Measurements from ENCODE around the gene OTOP3. TPM values are rescaled to one million over a fixed set of nuclear protein-coding genes. Genes with fewer than 3 reads are reported as not detected.

Gene OTOP3
- total RNA-seq, 3 donors from 2014 or later (not counting 1 experiment from before 2014, with no cell fraction given), result not detected

DNA sequence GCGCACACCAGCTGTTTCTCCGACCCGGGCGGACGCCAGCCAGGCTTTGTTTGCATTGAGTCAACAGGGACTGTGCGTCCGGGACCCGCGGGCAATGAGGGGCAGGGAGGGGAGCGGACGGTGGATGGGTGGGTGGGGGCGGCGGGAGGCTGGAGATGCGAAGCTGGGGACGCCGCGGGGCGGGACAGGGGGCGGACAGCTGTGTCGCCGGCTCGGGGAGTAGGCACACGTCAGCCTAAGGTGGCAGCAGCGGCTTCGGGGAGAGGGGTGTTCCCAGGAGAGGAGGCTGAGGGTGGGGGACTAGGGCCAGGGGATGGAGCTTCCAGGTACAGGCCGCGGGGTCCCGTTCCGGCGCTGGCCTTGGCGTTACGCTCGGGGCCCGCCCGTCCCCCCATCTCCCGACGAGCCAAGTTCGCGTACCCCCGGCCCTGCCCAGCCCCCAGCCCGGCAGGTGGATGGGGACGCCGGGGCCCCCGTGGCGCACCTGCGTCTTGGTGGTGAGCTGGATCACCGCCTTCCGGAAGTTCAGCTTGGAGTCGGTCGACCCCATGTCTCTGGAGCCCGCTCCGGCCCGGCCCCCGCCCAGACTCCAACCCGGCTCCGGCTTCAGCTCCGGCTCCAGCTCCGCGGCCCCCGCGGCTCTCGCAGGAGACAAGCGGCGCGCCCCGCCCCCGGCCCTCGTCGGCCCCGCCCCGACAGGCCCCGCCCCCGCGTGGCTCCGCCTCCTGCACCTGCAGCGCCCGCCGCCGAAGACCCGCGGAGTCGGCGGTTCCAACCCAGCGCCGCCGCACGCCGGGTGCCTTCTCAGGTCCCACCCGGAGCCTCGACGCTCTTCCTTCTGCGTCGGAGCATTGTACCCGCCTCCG, 36.6 kb downstream of the OTOP3 start, which contains the start of gene HID1:
Gene HID1, minus strand, starts transcription at position 653 of the 866 bp plus-strand sequence. Its CDS starts 103 bp downstream, at position 550.
- DNase-seq (peak; percentile 55 to 87), ATAC-seq (peak; percentile 73 to 92 (median 89))
- Mint-ChIP-seq H3K4me3 (peak within 1 kb of the TSS; percentile 83), H3K36me3 (no peaks in the 10 kb centered on the region), H3K4me1 (peaks cover 6% of the 10 kb centered on the region in 2 donors), H3K9me3 (no peaks in the 10 kb centered on the region), H3K27me3 (ENCODE audit: low read depth in 2 of 2) (peaks cover 6 to 25% of the 10 kb centered on the region in 2 donors), H3K27ac (peak within 1 kb of the TSS in 1 of 2 donors; percentile 6)
- Histone ChIP-seq H3K9me3 (ENCODE audit: control insufficient read depth, insufficient read depth, low read length) (no peaks in the 10 kb centered on the region), H3K4me3 (ENCODE audit: low read length) (peak within 1 kb of the TSS; percentile 42), H3K27ac (ENCODE audit: low read length) (no peak within 1 kb of the TSS), H3K36me3 (ENCODE audit: control insufficient read depth, insufficient read depth, low read length) (no peaks in the 10 kb centered on the region), H3K4me1 (ENCODE audit: control insufficient read depth, insufficient read depth, low read length) (peaks cover 17% of the 10 kb centered on the region), H3K27me3 (ENCODE audit: control insufficient read depth, insufficient read depth, low read length) (peaks cover 23% of the 10 kb centered on the region)
- TF ChIP-seq, protein P1, sequence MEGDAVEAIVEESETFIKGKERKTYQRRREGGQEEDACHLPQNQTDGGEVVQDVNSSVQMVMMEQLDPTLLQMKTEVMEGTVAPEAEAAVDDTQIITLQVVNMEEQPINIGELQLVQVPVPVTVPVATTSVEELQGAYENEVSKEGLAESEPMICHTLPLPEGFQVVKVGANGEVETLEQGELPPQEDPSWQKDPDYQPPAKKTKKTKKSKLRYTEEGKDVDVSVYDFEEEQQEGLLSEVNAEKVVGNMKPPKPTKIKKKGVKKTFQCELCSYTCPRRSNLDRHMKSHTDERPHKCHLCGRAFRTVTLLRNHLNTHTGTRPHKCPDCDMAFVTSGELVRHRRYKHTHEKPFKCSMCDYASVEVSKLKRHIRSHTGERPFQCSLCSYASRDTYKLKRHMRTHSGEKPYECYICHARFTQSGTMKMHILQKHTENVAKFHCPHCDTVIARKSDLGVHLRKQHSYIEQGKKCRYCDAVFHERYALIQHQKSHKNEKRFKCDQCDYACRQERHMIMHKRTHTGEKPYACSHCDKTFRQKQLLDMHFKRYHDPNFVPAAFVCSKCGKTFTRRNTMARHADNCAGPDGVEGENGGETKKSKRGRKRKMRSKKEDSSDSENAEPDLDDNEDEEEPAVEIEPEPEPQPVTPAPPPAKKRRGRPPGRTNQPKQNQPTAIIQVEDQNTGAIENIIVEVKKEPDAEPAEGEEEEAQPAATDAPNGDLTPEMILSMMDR (IDR thresholded peaks at IDR 0.05), result no peak
- intact Hi-C loops (cut with micrococcal nuclease), result no loop called here
- WGBS (ENCODE audit: insufficient coverage), result 3% methylated on average over 95 of the region's 95 CpGs

DNA sequence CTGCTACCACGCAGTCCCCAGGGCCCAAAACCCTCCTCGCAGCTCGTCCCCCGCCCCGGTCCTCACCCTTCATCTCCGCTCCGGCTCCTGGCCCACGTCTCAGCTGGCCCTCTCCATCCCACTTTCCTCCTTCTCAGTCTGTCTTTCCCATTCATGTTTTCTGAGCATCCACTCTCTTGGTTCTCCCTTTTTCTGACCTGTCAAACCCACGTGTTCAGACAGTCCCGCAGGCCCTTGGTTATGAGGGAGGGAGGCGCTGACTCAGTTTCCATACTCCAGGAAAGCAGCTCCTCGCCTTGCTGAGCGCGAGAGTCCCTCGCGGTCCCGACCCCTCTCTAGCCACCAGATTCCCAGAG, 37.3 kb downstream of the OTOP3 start:
- ATAC-seq, result no peak
- peaks cover 6 to 28% of the 10 kb centered on the region in 2 donors for H3K27me3 Mint-ChIP-seq (ENCODE audit: low read depth in 2 of 2)
- TF ChIP-seq, protein P1 (IDR thresholded peaks at IDR 0.05), result no peak
- peak overlapping the region; percentile 42 for H3K4me3 ChIP-seq (ENCODE audit: low read length)
- peak overlapping the region; percentile 83 for H3K4me3 Mint-ChIP-seq
- H3K27ac ChIP-seq (ENCODE audit: low read length), result no peak overlapping the region
- intact Hi-C loops (cut with micrococcal nuclease), result no loop called here
- WGBS (ENCODE audit: insufficient coverage), result 12% methylated on average over 17 of the region's 17 CpGs
- no peaks in the 10 kb centered on the region for H3K36me3 ChIP-seq (ENCODE audit: control insufficient read depth, insufficient read depth, low read length)
- no peaks in the 10 kb centered on the region for H3K9me3 ChIP-seq (ENCODE audit: control insufficient read depth, insufficient read depth, low read length)
- H3K36me3 Mint-ChIP-seq, result no peaks in the 10 kb centered on the region
- peaks cover 23% of the 10 kb centered on the region for H3K27me3 ChIP-seq (ENCODE audit: control insufficient read depth, insufficient read depth, low read length)
- H3K27ac Mint-ChIP-seq, result peak overlapping the region in 1 of 2 donors; percentile 6
- H3K4me1 ChIP-seq (ENCODE audit: control insufficient read depth, insufficient read depth, low read length), result peaks cover 17% of the 10 kb centered on the region
- H3K4me1 Mint-ChIP-seq, result peaks cover 6% of the 10 kb centered on the region in 2 donors
- H3K9me3 Mint-ChIP-seq, result no peaks in the 10 kb centered on the region
- no peak for DNase-seq

DNA sequence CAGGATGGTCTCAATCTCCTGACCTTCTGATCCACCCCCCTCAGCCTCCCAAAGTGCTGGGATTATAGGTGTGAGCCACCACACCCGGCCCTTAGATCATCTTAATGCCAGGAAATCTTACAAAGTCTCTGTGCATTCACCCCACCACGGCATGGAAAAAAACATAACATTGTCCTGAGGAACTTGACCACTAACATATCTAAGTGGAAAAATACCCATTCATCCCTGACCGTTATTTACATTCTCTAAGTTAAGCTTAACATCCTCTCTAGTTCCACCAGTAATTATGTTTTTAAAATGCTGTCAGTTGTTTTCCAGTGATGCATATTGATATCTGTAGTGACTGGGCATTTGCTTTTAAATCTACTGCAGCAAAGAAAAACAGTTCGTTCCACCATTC, 40.2 kb downstream of the OTOP3 start:
- peaks cover 21% of the 10 kb centered on the region for H3K27me3 ChIP-seq (ENCODE audit: control insufficient read depth, insufficient read depth, low read length)
- WGBS (ENCODE audit: insufficient coverage), result 68% methylated on average over 3 of the region's 4 CpGs

More for the DNA sequence above, 40.2 kb downstream of the OTOP3 start:
- Histone ChIP-seq H3K4me1 (ENCODE audit: control insufficient read depth, insufficient read depth, low read length) (peaks cover 19% of the 10 kb centered on the region), H3K27ac (ENCODE audit: low read length) (no peak overlapping the region), H3K4me3 (ENCODE audit: low read length) (no peak overlapping the region), H3K36me3 (ENCODE audit: control insufficient read depth, insufficient read depth, low read length) (no peaks in the 10 kb centered on the region), H3K9me3 (ENCODE audit: control insufficient read depth, insufficient read depth, low read length) (no peaks in the 10 kb centered on the region)
- no peak overlapping the region for H3K27ac Mint-ChIP-seq
- no peak for ATAC-seq
- no peaks in the 10 kb centered on the region for H3K36me3 Mint-ChIP-seq
- DNase-seq, result no peak
- H3K9me3 Mint-ChIP-seq, result no peaks in the 10 kb centered on the region
- peak overlapping the region; percentile 28 for H3K4me3 Mint-ChIP-seq
- TF ChIP-seq, protein P1 (IDR thresholded peaks at IDR 0.05), result no peak
- peaks cover 6 to 7% of the 10 kb centered on the region in 2 donors for H3K4me1 Mint-ChIP-seq
- H3K27me3 Mint-ChIP-seq (ENCODE audit: low read depth in 2 of 2), result peaks cover 6 to 36% of the 10 kb centered on the region in 2 donors
- intact Hi-C loops (cut with micrococcal nuclease), result no loop called here
